ENCODE data around the gene SND1. TPM values are rescaled to one million over a fixed set of nuclear protein-coding genes. Genes with fewer than 3 reads are reported as not detected.

The SND1 gene
- total and polyA plus RNA-seq, 2 of the 4 experiments (the other 2 are of a cell fraction) = 154 to 294 TPM

DNA sequence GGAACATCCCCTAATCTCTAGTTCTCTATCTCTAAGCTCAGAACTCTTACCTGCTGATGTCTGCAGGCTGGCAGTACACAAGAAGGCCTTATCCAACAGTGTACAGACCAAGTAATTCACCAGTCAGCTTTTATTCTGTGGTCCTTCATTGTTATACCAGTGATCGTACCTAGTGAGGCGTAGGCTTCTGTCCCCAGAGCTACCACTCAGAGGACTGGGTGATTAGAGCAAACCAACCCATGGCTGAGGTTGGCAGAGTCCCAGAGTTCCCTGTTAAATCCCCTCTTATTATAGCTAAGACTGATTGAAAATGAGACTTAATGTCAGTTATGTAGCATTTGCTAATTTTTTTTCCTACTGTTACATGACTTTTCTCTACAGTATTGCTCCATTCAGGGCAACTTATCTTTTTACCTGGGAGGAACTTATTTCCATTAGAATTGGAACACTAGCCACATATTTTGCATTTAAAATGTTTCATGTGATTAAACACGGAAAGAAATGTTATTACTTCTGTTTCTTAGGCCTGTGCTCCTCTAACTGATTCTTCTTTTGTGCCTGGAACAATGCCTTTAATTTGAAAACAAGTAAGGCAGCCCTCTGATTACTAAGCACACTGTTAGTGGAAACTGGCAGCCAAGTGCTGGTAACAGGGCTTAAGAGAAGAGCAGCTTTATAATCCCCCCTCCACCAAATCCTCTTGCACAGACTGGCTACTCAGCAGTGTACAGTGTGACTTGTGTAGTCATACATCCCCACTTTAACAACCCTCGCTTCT lies 252.1 kb downstream of the SND1 start:
- peaks cover 34% of the 10 kb centered on the region for H3K9me1 ChIP-seq (ENCODE audit: insufficient read depth, low read length)
- H4K8ac ChIP-seq (ENCODE audit: low read depth in 2 of 2, low read length in 2 of 2) = 0 out of 4 replicates have a peak overlapping the region, but pooled peaks of 1 of the 2 experiments have one; percentile 12
- 0 out of 2 replicates have a peak overlapping the region, but pooled peaks have one; percentile 21 for H2AK5ac ChIP-seq (ENCODE audit: low read depth, low read length)
- no peak overlapping the region for H4K91ac ChIP-seq (ENCODE audit: insufficient read depth, low read depth, low read length)
- in situ Hi-C loops (cut with MboI; ENCODE audit: low sequenced_read_pairs) = no loop called here
- POLR2A ChIA-PET (ENCODE audit: unreplicated experiment) = no interaction called here
- ATAC-seq (ENCODE audit: low read depth) = no peak
- dilution Hi-C loops (cut with HindIII; ENCODE audit: low sequenced_read_pairs, unreplicated experiment) = no loop called here
- DNase-seq = no peak
- intact Hi-C loops (cut with micrococcal nuclease) = no loop called here
- no peak overlapping the region for H3K4ac ChIP-seq (ENCODE audit: low read depth, low read length)
- H3K14ac ChIP-seq (replicated peaks; ENCODE audit: low read depth, low read length) = no peak overlapping the region; the same call in 1 of the 2 replicates
- CTCF ChIA-PET = no interaction called here
- peaks cover 81% of the 10 kb centered on the region for H4K20me1 ChIP-seq (ENCODE audit: insufficient read depth, low read length)
- H3K4me1 ChIP-seq (ENCODE audit: control insufficient read depth, insufficient read depth, low read length) = peaks cover 21% of the 10 kb centered on the region
- peaks cover 64 to 93% of the 10 kb centered on the region in 2 experiments for H3K79me1 ChIP-seq (ENCODE audit: low read depth in 1 of 2, low read length in 2 of 2)
- no peak overlapping the region for H2BK15ac ChIP-seq (ENCODE audit: low read depth, low read length)
- H2BK5ac ChIP-seq (ENCODE audit: low read depth, low read length, poor library complexity, severe bottlenecking) = peak overlapping the region; percentile 58
- TF ChIP-seq RFX5 (IDR thresholded peaks at IDR 0.05; ENCODE audit: low read depth, low read length) = no peak
- TF ChIP-seq MXI1 (IDR thresholded peaks at IDR 0.05; ENCODE audit: borderline replicate concordance, low read depth, low read length) = no peak
- no peak for TF ChIP-seq MAFK (IDR thresholded peaks at IDR 0.05; ENCODE audit: low read depth, low read length)
- no peak for TF ChIP-seq RAD21 (IDR thresholded peaks at IDR 0.05; ENCODE audit: low read length)
- no peak for TF ChIP-seq CTCF (conservative IDR thresholded peaks at IDR 0.05; ENCODE audit: low read depth, low read length)
- TF ChIP-seq BHLHE40 (IDR thresholded peaks at IDR 0.05; ENCODE audit: low read depth, low read length) = no peak
- no peak overlapping the region for H3K4me2 ChIP-seq (ENCODE audit: low read depth, low read length)
- H2BK120ac ChIP-seq (ENCODE audit: low read depth, low read length) = no peak overlapping the region
- no peak overlapping the region for H3K18ac ChIP-seq (ENCODE audit: low read depth, low read length)
- no peak overlapping the region for H3K56ac ChIP-seq (ENCODE audit: extremely low read depth, insufficient read depth, low read length)
- H3K27ac ChIP-seq (ENCODE audit: insufficient read depth, low read length) = no peak overlapping the region
- H3K36me3 ChIP-seq (ENCODE audit: control insufficient read depth, insufficient read depth, low read length) = no peaks in the 10 kb centered on the region
- H4K5ac ChIP-seq (ENCODE audit: low read depth, low read length) = no peak overlapping the region
- H3K9me3 ChIP-seq (ENCODE audit: control insufficient read depth, insufficient read depth, low read length) = no peaks in the 10 kb centered on the region
- H3K23ac ChIP-seq (ENCODE audit: low read depth, low read length) = peak overlapping the region; percentile 7
- no peak overlapping the region for H2AK9ac ChIP-seq (replicated peaks; ENCODE audit: low read depth, low read length, poor library complexity)
- no peak overlapping the region for H2BK20ac ChIP-seq (ENCODE audit: low read depth, low read length)
- H3K27me3 ChIP-seq (ENCODE audit: control insufficient read depth, insufficient read depth, low read length) = no peaks in the 10 kb centered on the region
- no peak overlapping the region for H2AFZ ChIP-seq (replicated peaks; ENCODE audit: low read length, poor library complexity)
- WGBS, 2 experiments (ENCODE audit: extremely low coverage in 2 of 2, insufficient read length in 1 of 2) = no CpG with 5 or more reads among the region's 4 CpGs
- H3K9ac ChIP-seq (ENCODE audit: low read depth, low read length) = no peak overlapping the region
- H3K4me3 ChIP-seq (ENCODE audit: insufficient read depth, low read depth, low read length) = no peak overlapping the region
- BruUV-seq (replicated peaks) = no TSS peak
